ENCODE measurements around the gene LAMTOR5. TPM values are rescaled to one million over a fixed set of nuclear protein-coding genes. Genes with fewer than 3 reads are reported as not detected.

LAMTOR5 gene
- total and polyA plus RNA-seq, 2 of the 13 experiments (the other 11 are each of a cell fraction or from before 2014, with no cell fraction given) = 96.7 to 400 TPM

DNA sequence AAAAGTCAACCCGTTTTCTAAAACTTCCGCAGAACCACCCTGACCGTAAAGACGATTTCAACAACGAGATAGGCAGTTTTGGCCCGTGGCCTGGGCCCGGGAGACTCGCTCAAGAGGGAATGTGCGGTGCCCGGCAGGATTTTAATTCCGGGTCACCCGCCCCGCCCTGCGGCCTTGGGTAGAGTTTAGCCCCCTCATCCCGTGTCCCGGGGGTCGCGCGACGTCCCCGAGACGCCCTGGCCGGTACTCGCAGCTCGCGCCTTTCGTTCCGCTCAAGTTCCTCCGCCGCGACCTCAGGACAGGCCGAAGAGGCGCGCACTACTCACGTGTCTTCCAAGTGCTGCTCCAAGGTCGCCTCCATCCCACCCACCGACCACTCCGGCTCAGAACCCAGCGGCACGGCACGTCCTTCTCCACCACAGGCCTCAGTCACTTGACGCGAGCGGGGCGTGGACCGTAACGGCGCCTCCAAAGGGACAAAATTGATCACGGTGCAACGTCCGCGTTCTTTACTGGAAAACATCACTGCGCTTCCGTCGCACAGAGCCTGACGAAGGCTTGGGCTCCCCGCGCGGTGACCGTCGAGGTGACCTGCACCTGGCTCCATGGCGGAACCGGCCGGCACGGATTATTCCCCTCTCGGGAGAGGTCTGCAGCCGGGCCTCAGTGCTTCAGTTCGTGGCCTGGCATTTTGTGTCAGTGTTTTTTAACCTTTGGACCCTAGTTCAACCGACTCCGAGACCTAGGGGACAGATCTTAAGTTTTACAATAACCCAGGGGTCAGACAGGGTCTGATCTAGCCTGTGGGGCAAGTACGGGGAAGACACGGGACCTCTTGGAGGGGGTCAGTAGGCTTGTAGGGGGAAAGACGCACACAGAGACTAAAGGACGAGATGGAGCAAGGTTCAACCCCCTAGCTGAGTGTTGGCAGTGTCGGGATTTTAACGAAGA lies at the start of gene LAMTOR5 (continued):
- TF ChIP-seq ZNF850 (CRISPR knock-in tag; conservative IDR thresholded peaks at IDR 0.05) = no peak
- TF ChIP-seq, protein P1, sequence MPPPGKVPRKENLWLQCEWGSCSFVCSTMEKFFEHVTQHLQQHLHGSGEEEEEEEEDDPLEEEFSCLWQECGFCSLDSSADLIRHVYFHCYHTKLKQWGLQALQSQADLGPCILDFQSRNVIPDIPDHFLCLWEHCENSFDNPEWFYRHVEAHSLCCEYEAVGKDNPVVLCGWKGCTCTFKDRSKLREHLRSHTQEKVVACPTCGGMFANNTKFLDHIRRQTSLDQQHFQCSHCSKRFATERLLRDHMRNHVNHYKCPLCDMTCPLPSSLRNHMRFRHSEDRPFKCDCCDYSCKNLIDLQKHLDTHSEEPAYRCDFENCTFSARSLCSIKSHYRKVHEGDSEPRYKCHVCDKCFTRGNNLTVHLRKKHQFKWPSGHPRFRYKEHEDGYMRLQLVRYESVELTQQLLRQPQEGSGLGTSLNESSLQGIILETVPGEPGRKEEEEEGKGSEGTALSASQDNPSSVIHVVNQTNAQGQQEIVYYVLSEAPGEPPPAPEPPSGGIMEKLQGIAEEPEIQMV (CRISPR knock-in tag; IDR thresholded peaks at IDR 0.05; ENCODE audit: low read depth) = peak; percentile 98
- no peak for TF ChIP-seq MTF2 (CRISPR knock-in tag; IDR thresholded peaks at IDR 0.05; ENCODE audit: borderline replicate concordance)
- TF ChIP-seq TAF1 (CRISPR knock-in tag; IDR thresholded peaks at IDR 0.05) = peak; percentile 96
- no peak for TF ChIP-seq ATAD3A (CRISPR knock-in tag; IDR thresholded peaks at IDR 0.05)
- TF ChIP-seq ZFP37 (CRISPR knock-in tag; IDR thresholded peaks at IDR 0.05; ENCODE audit: borderline replicate concordance) = peak; percentile 37; the same call in 1 of the 2 replicates
- TF ChIP-seq ZNF234 (CRISPR knock-in tag; conservative IDR thresholded peaks at IDR 0.05) = peak; percentile 66; the same call in 1 of the 2 replicates
- TF ChIP-seq IRF2 (CRISPR knock-in tag; IDR thresholded peaks at IDR 0.05) = peak; percentile 94
- TF ChIP-seq POLR2G (IDR thresholded peaks at IDR 0.05; ENCODE audit: low read depth, low read length) = peak; percentile 95
- TF ChIP-seq, protein P2, sequence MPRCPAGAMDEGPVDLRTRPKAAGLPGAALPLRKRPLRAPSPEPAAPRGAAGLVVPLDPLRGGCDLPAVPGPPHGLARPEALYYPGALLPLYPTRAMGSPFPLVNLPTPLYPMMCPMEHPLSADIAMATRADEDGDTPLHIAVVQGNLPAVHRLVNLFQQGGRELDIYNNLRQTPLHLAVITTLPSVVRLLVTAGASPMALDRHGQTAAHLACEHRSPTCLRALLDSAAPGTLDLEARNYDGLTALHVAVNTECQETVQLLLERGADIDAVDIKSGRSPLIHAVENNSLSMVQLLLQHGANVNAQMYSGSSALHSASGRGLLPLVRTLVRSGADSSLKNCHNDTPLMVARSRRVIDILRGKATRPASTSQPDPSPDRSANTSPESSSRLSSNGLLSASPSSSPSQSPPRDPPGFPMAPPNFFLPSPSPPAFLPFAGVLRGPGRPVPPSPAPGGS (CRISPR knock-in tag; IDR thresholded peaks at IDR 0.05) = peak; percentile 93; the same call in 1 of the 2 replicates
- TF ChIP-seq FOXA1 (IDR thresholded peaks at IDR 0.05) = no peak
- peak; percentile 55 for TF ChIP-seq FOXA1 (CRISPR knock-in tag; IDR thresholded peaks at IDR 0.05)
- 0 out of 2 replicates have a peak, but pooled peaks have one; percentile 58 for TF ChIP-seq ZNF17 (CRISPR knock-in tag; IDR thresholded peaks at IDR 0.05)
- TF ChIP-seq ZNF674 (CRISPR knock-in tag; IDR thresholded peaks at IDR 0.05; ENCODE audit: low read depth) = 0 out of 2 replicates have a peak, but pooled peaks have one; percentile 52
- TF ChIP-seq ZNF547 (CRISPR knock-in tag; IDR thresholded peaks at IDR 0.05) = peak; percentile 95; the same call in 1 of the 2 replicates
- peak; percentile 92 for TF ChIP-seq ZNF883 (CRISPR knock-in tag; IDR thresholded peaks at IDR 0.05; ENCODE audit: not compliant biosample characterization)
- TF ChIP-seq, protein P3, sequence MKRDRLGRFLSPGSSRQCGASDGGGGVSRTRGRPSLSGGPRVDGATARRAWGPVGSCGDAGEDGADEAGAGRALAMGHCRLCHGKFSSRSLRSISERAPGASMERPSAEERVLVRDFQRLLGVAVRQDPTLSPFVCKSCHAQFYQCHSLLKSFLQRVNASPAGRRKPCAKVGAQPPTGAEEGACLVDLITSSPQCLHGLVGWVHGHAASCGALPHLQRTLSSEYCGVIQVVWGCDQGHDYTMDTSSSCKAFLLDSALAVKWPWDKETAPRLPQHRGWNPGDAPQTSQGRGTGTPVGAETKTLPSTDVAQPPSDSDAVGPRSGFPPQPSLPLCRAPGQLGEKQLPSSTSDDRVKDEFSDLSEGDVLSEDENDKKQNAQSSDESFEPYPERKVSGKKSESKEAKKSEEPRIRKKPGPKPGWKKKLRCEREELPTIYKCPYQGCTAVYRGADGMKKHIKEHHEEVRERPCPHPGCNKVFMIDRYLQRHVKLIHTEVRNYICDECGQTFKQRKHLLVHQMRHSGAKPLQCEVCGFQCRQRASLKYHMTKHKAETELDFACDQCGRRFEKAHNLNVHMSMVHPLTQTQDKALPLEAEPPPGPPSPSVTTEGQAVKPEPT (CRISPR knock-in tag; IDR thresholded peaks at IDR 0.05; ENCODE audit: low read depth) = peak; percentile 87; the same call in 1 of the 2 replicates
- TF ChIP-seq TGIF2 (CRISPR knock-in tag; IDR thresholded peaks at IDR 0.05) = peak; percentile 84
- no peak for TF ChIP-seq RAD51 (IDR thresholded peaks at IDR 0.05; ENCODE audit: borderline replicate concordance)
- TF ChIP-seq ZNF367 (CRISPR knock-in tag; IDR thresholded peaks at IDR 0.05; ENCODE audit: borderline replicate concordance) = 0 out of 2 replicates have a peak, but pooled peaks have one; percentile 20
- no peak for TF ChIP-seq ZNF235 (CRISPR knock-in tag; IDR thresholded peaks at IDR 0.05; ENCODE audit: borderline replicate concordance)
- no peak for TF ChIP-seq ATM (IDR thresholded peaks at IDR 0.05; ENCODE audit: borderline replicate concordance)
- TF ChIP-seq ZNF263 (CRISPR knock-in tag; IDR thresholded peaks at IDR 0.05) = peak; percentile 70
- TF ChIP-seq SP2 (CRISPR knock-in tag; IDR thresholded peaks at IDR 0.05) = peak; percentile 68
- no peak for TF ChIP-seq NR2F6 (IDR thresholded peaks at IDR 0.05)
- peak; percentile 90 for TF ChIP-seq NR2F6 (CRISPR knock-in tag; IDR thresholded peaks at IDR 0.05)
- TF ChIP-seq PAF1 (CRISPR knock-in tag; IDR thresholded peaks at IDR 0.05) = no peak
- no peak for TF ChIP-seq TBP (CRISPR knock-in tag; IDR thresholded peaks at IDR 0.05)

All from HepG2 (cell line).